ENCODE results near the gene ASPDH. TPM values are rescaled to one million over a fixed set of nuclear protein-coding genes. Genes with fewer than 3 reads are reported as not detected.
A peak's percentile ranks its signal among the peaks of the same experiment; 100 is the strongest.

The ASPDH gene
- total RNA-seq, 1 experiment from 2014 or later, result not detected

GRCh38 chr19:50552540-50552939 is 38.8 kb upstream of the ASPDH start:
- 100% methylated on average over 4 of the region's 15 CpGs for WGBS (ENCODE audit: extremely low coverage, insufficient read length, low lambda C conversion rate)
- H2BK5ac ChIP-seq (ENCODE audit: insufficient read length, low read length), result no peak overlapping the region
- no peak for DNase-seq
- H3K18ac ChIP-seq (ENCODE audit: insufficient read length, low read depth, low read length), result no peak overlapping the region
- H3K27ac Mint-ChIP-seq, result no peak overlapping the region
- H3K27me3 Mint-ChIP-seq (ENCODE audit: low read depth), result peaks cover 82% of the 10 kb centered on the region
- no peak overlapping the region for H3K4ac ChIP-seq (ENCODE audit: low read depth, low read length)
- peaks cover 17 to 51% of the 10 kb centered on the region in 2 experiments for H3K4me1 Mint-ChIP-seq
- no peak overlapping the region for H2AFZ ChIP-seq (ENCODE audit: low read length)
- H3K79me2 ChIP-seq (ENCODE audit: insufficient read depth, low read length), result no peaks in the 10 kb centered on the region
- H3T11ph ChIP-seq (ENCODE audit: low read length), result no peak overlapping the region
- no peak overlapping the region for H2BK15ac ChIP-seq (ENCODE audit: low read depth, low read length)
- no peak overlapping the region for H3K4me2 ChIP-seq (ENCODE audit: insufficient read depth, insufficient read length, low read length)
- no peak overlapping the region for H3K23ac ChIP-seq (ENCODE audit: insufficient read length, low read depth, low read length)
- H2AK5ac ChIP-seq (ENCODE audit: insufficient read length, low read length), result no peak overlapping the region
- H3K4me3 Mint-ChIP-seq, result peak overlapping the region in 1 of 2 experiments; percentile 95; a peak in 3 of 5 replicates
- H3K4me1 ChIP-seq (ENCODE audit: insufficient read depth, low read length), result no peaks in the 10 kb centered on the region
- no peak overlapping the region for H4K5ac ChIP-seq (ENCODE audit: insufficient read length, low read depth, low read length)
- no peak overlapping the region for H3K9ac ChIP-seq (ENCODE audit: extremely low read depth, insufficient read length, low read length)
- no peak overlapping the region for H2BK20ac ChIP-seq (ENCODE audit: low read depth, low read length, poor library complexity, severe bottlenecking)
- H3K27me3 ChIP-seq (ENCODE audit: insufficient read depth, low read length), result no peaks in the 10 kb centered on the region; the same call in 1 of the 2 replicates
- H3K56ac ChIP-seq (ENCODE audit: insufficient read length, low read depth, low read length), result no peak overlapping the region
- H4K8ac ChIP-seq (replicated peaks; ENCODE audit: insufficient read length, low read depth, low read length), result no peak overlapping the region
- H4K20me1 ChIP-seq (ENCODE audit: control insufficient read depth, insufficient read depth, insufficient read length), result no peaks in the 10 kb centered on the region
- no peaks in the 10 kb centered on the region for H3K79me1 ChIP-seq (ENCODE audit: insufficient read depth, low read depth, low read length, poor library complexity, severe bottlenecking)
- peaks cover 0 to 5% (median 0%) of the 10 kb centered on the region in 3 experiments; a peak in 1 of 7 replicates for H3K36me3 Mint-ChIP-seq (ENCODE audit: insufficient read depth in 1 of 3, low read depth in 3 of 3)
- H2BK120ac ChIP-seq (ENCODE audit: low read depth, low read length, poor library complexity, severe bottlenecking), result no peak overlapping the region
- peaks cover 18% of the 10 kb centered on the region for H3K23me2 ChIP-seq (ENCODE audit: insufficient read length, low read depth, low read length, poor library complexity, severe bottlenecking)
- H3K14ac ChIP-seq (ENCODE audit: insufficient read depth, low read length), result no peak overlapping the region
- no peak for TF ChIP-seq CTCF (conservative IDR thresholded peaks at IDR 0.05)
- H4K91ac ChIP-seq (ENCODE audit: insufficient read length, low read depth, low read length), result no peak overlapping the region
- H3K27ac ChIP-seq (ENCODE audit: insufficient read length, low read depth, low read length), result no peak overlapping the region
- H2BK12ac ChIP-seq (ENCODE audit: insufficient read length, low read depth, low read length), result no peak overlapping the region
- no peaks in the 10 kb centered on the region for H3K9me3 ChIP-seq (ENCODE audit: control insufficient read depth, low read depth, low read length)
- H3K9me3 Mint-ChIP-seq, result no peaks in the 10 kb centered on the region; a peak in 1 of 5 replicates
